ENCODE data around the gene CRADD. TPM values are rescaled to one million over a fixed set of nuclear protein-coding genes. Genes with fewer than 3 reads are reported as not detected.

CRADD gene
- total RNA-seq, 4 donors from 2014 or later, result 23.5 to 35.3 (median 26.1) TPM

GRCh38 chr12:93746572-93747168 is 69.5 kb downstream of the CRADD start:
- TF ChIP-seq POLR2AphosphoS5 (IDR thresholded peaks at IDR 0.05) (no peak), POLR2A (IDR thresholded peaks at IDR 0.05; ENCODE audit: low read depth) (no peak), CTCF (IDR thresholded peaks at IDR 0.05) (no peak), EP300 (IDR thresholded peaks at IDR 0.05) (no peak)
- Histone ChIP-seq H3K27me3 (no peaks in the 10 kb centered on the region), H3K27ac (replicated peaks in 1 of 4) (no peak overlapping the region), H3K4me1 (peaks cover 27 to 33% (median 29%) of the 10 kb centered on the region in 4 donors), H3K4me3 (no peak overlapping the region), H3K36me3 (no peaks in the 10 kb centered on the region), H3K9me3 (no peaks in the 10 kb centered on the region)
- intact Hi-C loops (cut with DNase I), result no loop called here
- WGBS, result 67% methylated on average over 4 of the region's 4 CpGs
- DNase-seq (ENCODE audit: extremely low spot score), result no peak

GRCh38 chr12:93748672-93749383 is 71.7 kb downstream of the CRADD start:
- TF ChIP-seq POLR2A (IDR thresholded peaks at IDR 0.05; ENCODE audit: low read depth), result no peak
- TF ChIP-seq EP300 (IDR thresholded peaks at IDR 0.05), result no peak
- no peak for TF ChIP-seq POLR2AphosphoS5 (IDR thresholded peaks at IDR 0.05)
- TF ChIP-seq CTCF (IDR thresholded peaks at IDR 0.05), result no peak
- H3K4me3 ChIP-seq, result no peak overlapping the region
- H3K9me3 ChIP-seq, result no peaks in the 10 kb centered on the region
- H3K36me3 ChIP-seq, result no peaks in the 10 kb centered on the region
- H3K27ac ChIP-seq (replicated peaks in 1 of 4), result no peak overlapping the region
- DNase-seq (ENCODE audit: extremely low spot score), result no peak
- H3K27me3 ChIP-seq, result no peaks in the 10 kb centered on the region
- peaks cover 12 to 24% (median 19%) of the 10 kb centered on the region in 4 donors for H3K4me1 ChIP-seq
- 100% methylated on average over 2 of the region's 2 CpGs for WGBS
- intact Hi-C loops (cut with DNase I), result no loop called here

- 75% methylated on average over 2 of the region's 2 CpGs for WGBS
- no peak for TF ChIP-seq CTCF (IDR thresholded peaks at IDR 0.05)
- TF ChIP-seq POLR2A (IDR thresholded peaks at IDR 0.05; ENCODE audit: low read depth), result no peak
- no peak for TF ChIP-seq POLR2AphosphoS5 (IDR thresholded peaks at IDR 0.05)
- no peak for TF ChIP-seq EP300 (IDR thresholded peaks at IDR 0.05)
- DNase-seq (ENCODE audit: extremely low spot score), result no peak
- intact Hi-C loops (cut with DNase I), result no loop called here
- Histone ChIP-seq H3K4me3 (no peak overlapping the region), H3K27ac (replicated peaks in 1 of 4) (no peak overlapping the region), H3K9me3 (no peaks in the 10 kb centered on the region), H3K36me3 (no peaks in the 10 kb centered on the region), H3K27me3 (no peaks in the 10 kb centered on the region), H3K4me1 (peaks cover 9 to 24% (median 17%) of the 10 kb centered on the region in 4 donors)
These were observed 72.3 kb downstream of the CRADD start for GRCh38 chr12:93749515-93749914.

- Histone ChIP-seq H3K36me3 (no peaks in the 10 kb centered on the region), H3K27ac (replicated peaks in 1 of 4) (no peak overlapping the region), H3K4me1 (peaks cover 9 to 24% (median 17%) of the 10 kb centered on the region in 4 donors), H3K4me3 (no peak overlapping the region), H3K27me3 (no peaks in the 10 kb centered on the region), H3K9me3 (no peaks in the 10 kb centered on the region)
- 88% methylated on average over 6 of the region's 6 CpGs for WGBS
- DNase-seq (ENCODE audit: extremely low spot score), result no peak
- intact Hi-C loops (cut with DNase I), result no loop called here
- TF ChIP-seq EP300 (IDR thresholded peaks at IDR 0.05) (no peak), POLR2AphosphoS5 (IDR thresholded peaks at IDR 0.05) (no peak), CTCF (IDR thresholded peaks at IDR 0.05) (no peak), POLR2A (IDR thresholded peaks at IDR 0.05; ENCODE audit: low read depth) (no peak)
These were observed 72.9 kb downstream of the CRADD start for GRCh38 chr12:93750056-93750455.
